Putamen (tissue), 1 donor: ENCODE data around the gene CSMD2.

Experiments used
- DNase-seq: peaks from one replicate; pipeline ENCODE4 v3.0.0-alpha.2; 2016; ENCODE audit warnings: low spot score

The CSMD2 gene

GRCh38 chr1:33997127-33998036 lies 167.6 kb downstream of the CSMD2 start:
- no peak for DNase-seq

- no peak for DNase-seq
Measured at GRCh38 chr1:33996281-33996680, 168.7 kb downstream of the CSMD2 start.

- no peak for DNase-seq
Measured at GRCh38 chr1:33993301-33993700, 171.7 kb downstream of the CSMD2 start.

GRCh38 chr1:33990281-33990680 lies 174.7 kb downstream of the CSMD2 start:
- DNase-seq = no peak

GRCh38 chr1:33988161-33988560 lies 176.9 kb downstream of the CSMD2 start:
- no peak for DNase-seq

GRCh38 chr1:33986390-33987095 lies 178.5 kb downstream of the CSMD2 start:
- no peak for DNase-seq

GRCh38 chr1:33985656-33986055 lies 179.4 kb downstream of the CSMD2 start:
- DNase-seq = no peak

GRCh38 chr1:33984906-33985565 lies 180.0 kb downstream of the CSMD2 start:
- DNase-seq = no peak

GRCh38 chr1:33982419-33982818 lies 182.6 kb downstream of the CSMD2 start:
- DNase-seq = no peak

- no peak for DNase-seq
Measured at GRCh38 chr1:33979341-33979740, 185.7 kb downstream of the CSMD2 start.

GRCh38 chr1:33975961-33976360 lies 189.1 kb downstream of the CSMD2 start:
- no peak for DNase-seq

GRCh38 chr1:33973799-33974545 lies 191.1 kb downstream of the CSMD2 start:
- DNase-seq = no peak

GRCh38 chr1:33972676-33973395 lies 192.2 kb downstream of the CSMD2 start:
- peak; percentile 76 for DNase-seq

- DNase-seq = no peak
Measured at GRCh38 chr1:33971913-33972312, 193.1 kb downstream of the CSMD2 start.

- no peak for DNase-seq
Measured at GRCh38 chr1:33971018-33971710, 193.9 kb downstream of the CSMD2 start.

GRCh38 chr1:33970148-33970825 lies 194.7 kb downstream of the CSMD2 start:
- no peak for DNase-seq

GRCh38 chr1:33966346-33967141 lies 198.5 kb downstream of the CSMD2 start:
- no peak for DNase-seq

- no peak for DNase-seq
Measured at GRCh38 chr1:33965086-33965485, 199.9 kb downstream of the CSMD2 start.

- DNase-seq = no peak
Measured at GRCh38 chr1:33962061-33962460, 203.0 kb downstream of the CSMD2 start.
